Measurements from ENCODE around the gene GNGT2.

GNGT2 gene

DNA sequence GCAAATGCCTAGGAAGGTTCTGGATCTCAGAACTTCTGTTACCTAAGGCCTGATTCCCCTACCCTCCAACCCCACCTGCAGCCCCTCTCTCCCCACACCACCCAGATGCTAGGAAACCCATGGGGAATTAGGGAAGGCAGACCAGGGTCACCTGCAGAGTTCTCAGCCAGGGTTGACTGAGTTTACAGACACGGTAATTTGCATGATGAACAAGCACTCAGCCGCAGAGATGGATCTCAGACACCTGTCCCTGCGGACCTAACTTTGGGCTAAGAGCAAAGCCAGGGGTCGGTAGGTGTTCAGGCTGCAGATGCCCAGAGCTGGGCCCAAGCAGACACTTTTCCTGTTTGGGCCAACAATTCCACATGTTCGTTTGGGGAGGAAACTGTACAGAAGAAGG, 3.0 kb upstream of the GNGT2 start:
- no peak for TF ChIP-seq CEBPB (IDR thresholded peaks at IDR 0.05)
- no peak for TF ChIP-seq TCF12 (IDR thresholded peaks at IDR 0.05; ENCODE audit: low read depth)
- TF ChIP-seq ZBTB7A (IDR thresholded peaks at IDR 0.05; ENCODE audit: low read depth), result no peak
- TF ChIP-seq, protein P1, sequence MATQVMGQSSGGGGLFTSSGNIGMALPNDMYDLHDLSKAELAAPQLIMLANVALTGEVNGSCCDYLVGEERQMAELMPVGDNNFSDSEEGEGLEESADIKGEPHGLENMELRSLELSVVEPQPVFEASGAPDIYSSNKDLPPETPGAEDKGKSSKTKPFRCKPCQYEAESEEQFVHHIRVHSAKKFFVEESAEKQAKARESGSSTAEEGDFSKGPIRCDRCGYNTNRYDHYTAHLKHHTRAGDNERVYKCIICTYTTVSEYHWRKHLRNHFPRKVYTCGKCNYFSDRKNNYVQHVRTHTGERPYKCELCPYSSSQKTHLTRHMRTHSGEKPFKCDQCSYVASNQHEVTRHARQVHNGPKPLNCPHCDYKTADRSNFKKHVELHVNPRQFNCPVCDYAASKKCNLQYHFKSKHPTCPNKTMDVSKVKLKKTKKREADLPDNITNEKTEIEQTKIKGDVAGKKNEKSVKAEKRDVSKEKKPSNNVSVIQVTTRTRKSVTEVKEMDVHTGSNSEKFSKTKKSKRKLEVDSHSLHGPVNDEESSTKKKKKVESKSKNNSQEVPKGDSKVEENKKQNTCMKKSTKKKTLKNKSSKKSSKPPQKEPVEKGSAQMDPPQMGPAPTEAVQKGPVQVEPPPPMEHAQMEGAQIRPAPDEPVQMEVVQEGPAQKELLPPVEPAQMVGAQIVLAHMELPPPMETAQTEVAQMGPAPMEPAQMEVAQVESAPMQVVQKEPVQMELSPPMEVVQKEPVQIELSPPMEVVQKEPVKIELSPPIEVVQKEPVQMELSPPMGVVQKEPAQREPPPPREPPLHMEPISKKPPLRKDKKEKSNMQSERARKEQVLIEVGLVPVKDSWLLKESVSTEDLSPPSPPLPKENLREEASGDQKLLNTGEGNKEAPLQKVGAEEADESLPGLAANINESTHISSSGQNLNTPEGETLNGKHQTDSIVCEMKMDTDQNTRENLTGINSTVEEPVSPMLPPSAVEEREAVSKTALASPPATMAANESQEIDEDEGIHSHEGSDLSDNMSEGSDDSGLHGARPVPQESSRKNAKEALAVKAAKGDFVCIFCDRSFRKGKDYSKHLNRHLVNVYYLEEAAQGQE (IDR thresholded peaks at IDR 0.05; ENCODE audit: low read depth), result no peak
- TF ChIP-seq EGR1 (IDR thresholded peaks at IDR 0.05), result no peak
- no peak for TF ChIP-seq TAF1 (IDR thresholded peaks at IDR 0.05; ENCODE audit: low read depth)
- no peak for TF ChIP-seq FOXM1 (IDR thresholded peaks at IDR 0.05; ENCODE audit: borderline replicate concordance, low read depth)
- TF ChIP-seq RAD21 (IDR thresholded peaks at IDR 0.05; ENCODE audit: low read depth), result no peak
- TF ChIP-seq, protein P2, sequence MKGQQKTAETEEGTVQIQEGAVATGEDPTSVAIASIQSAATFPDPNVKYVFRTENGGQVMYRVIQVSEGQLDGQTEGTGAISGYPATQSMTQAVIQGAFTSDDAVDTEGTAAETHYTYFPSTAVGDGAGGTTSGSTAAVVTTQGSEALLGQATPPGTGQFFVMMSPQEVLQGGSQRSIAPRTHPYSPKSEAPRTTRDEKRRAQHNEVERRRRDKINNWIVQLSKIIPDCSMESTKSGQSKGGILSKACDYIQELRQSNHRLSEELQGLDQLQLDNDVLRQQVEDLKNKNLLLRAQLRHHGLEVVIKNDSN (IDR thresholded peaks at IDR 0.05), result no peak
- TF ChIP-seq CREB1 (IDR thresholded peaks at IDR 0.05; ENCODE audit: low read depth), result no peak
- TF ChIP-seq EP300 (IDR thresholded peaks at IDR 0.05; ENCODE audit: borderline replicate concordance), result no peak
- no peak for TF ChIP-seq TEAD4 (IDR thresholded peaks at IDR 0.05)
- TF ChIP-seq, protein P3, sequence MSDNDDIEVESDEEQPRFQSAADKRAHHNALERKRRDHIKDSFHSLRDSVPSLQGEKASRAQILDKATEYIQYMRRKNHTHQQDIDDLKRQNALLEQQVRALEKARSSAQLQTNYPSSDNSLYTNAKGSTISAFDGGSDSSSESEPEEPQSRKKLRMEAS (IDR thresholded peaks at IDR 0.05), result no peak
- TF ChIP-seq YY1 (IDR thresholded peaks at IDR 0.05; ENCODE audit: low read depth), result no peak
- no peak for TF ChIP-seq NFIC (IDR thresholded peaks at IDR 0.05)

- TF ChIP-seq EP300 (IDR thresholded peaks at IDR 0.05; ENCODE audit: borderline replicate concordance), result no peak
- no peak for TF ChIP-seq FOXM1 (IDR thresholded peaks at IDR 0.05; ENCODE audit: borderline replicate concordance, low read depth)
- TF ChIP-seq CEBPB (IDR thresholded peaks at IDR 0.05), result no peak
- TF ChIP-seq RAD21 (IDR thresholded peaks at IDR 0.05; ENCODE audit: low read depth), result no peak
- no peak for TF ChIP-seq YY1 (IDR thresholded peaks at IDR 0.05; ENCODE audit: low read depth)
- no peak for TF ChIP-seq NFIC (IDR thresholded peaks at IDR 0.05)
- no peak for TF ChIP-seq CREB1 (IDR thresholded peaks at IDR 0.05; ENCODE audit: low read depth)
- no peak for TF ChIP-seq TCF12 (IDR thresholded peaks at IDR 0.05; ENCODE audit: low read depth)
- TF ChIP-seq, protein P3 (IDR thresholded peaks at IDR 0.05), result no peak
- TF ChIP-seq, protein P1 (IDR thresholded peaks at IDR 0.05; ENCODE audit: low read depth), result no peak
- TF ChIP-seq, protein P2 (IDR thresholded peaks at IDR 0.05), result no peak
- no peak for TF ChIP-seq TEAD4 (IDR thresholded peaks at IDR 0.05)
Observed at GRCh38 chr17:49209061-49209571, 1.3 kb downstream of the GNGT2 start.

DNA sequence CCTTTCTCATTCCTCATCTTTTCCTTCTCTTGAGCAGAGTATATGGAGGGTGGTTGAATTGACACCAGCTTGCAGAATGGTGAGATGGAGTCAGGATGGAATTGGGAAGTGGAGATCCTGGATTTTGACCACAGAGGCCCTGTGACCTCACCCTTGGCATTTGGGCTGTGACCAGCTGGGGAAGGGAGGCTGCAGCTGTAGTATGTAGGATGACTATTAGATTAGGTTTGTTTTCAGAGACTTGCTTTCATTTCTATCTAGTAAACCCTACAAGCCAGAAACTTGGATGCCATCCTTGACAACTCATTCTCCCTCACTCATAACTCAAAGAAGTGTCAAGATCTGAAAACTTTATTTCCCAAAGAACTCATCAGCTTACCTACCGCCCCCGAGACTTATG, 5.9 kb downstream of the GNGT2 start:
- TF ChIP-seq TAF1 (IDR thresholded peaks at IDR 0.05; ENCODE audit: low read depth) (no peak), YY1 (IDR thresholded peaks at IDR 0.05; ENCODE audit: low read depth) (no peak), TEAD4 (IDR thresholded peaks at IDR 0.05) (no peak), FOXM1 (IDR thresholded peaks at IDR 0.05; ENCODE audit: borderline replicate concordance, low read depth) (no peak)
- TF ChIP-seq, protein P1 (IDR thresholded peaks at IDR 0.05; ENCODE audit: low read depth), result no peak

GRCh38 chr17:49203796-49204195, 6.6 kb downstream of the GNGT2 start:
- TF ChIP-seq CREB1 (IDR thresholded peaks at IDR 0.05; ENCODE audit: low read depth) (no peak), ZBTB7A (IDR thresholded peaks at IDR 0.05; ENCODE audit: low read depth) (no peak), EGR1 (IDR thresholded peaks at IDR 0.05) (no peak), TCF12 (IDR thresholded peaks at IDR 0.05; ENCODE audit: low read depth) (no peak), TAF1 (IDR thresholded peaks at IDR 0.05; ENCODE audit: low read depth) (no peak), CEBPB (IDR thresholded peaks at IDR 0.05) (no peak)
- TF ChIP-seq, protein P3 (IDR thresholded peaks at IDR 0.05), result no peak
- TF ChIP-seq, protein P1 (IDR thresholded peaks at IDR 0.05; ENCODE audit: low read depth), result no peak
- TF ChIP-seq, protein P2 (IDR thresholded peaks at IDR 0.05), result no peak
